Thoracic aorta (tissue), 2 donors: ENCODE data around the gene S100A16. TPM values are rescaled to one million over a fixed set of nuclear protein-coding genes. Genes with fewer than 3 reads are reported as not detected.

Experiments
- ATAC-seq: fragments of 150-250 bp; one replicate; pipeline ENCODE4 v1.8.0; 2017; ENCODE audit warnings: low read depth; ENCODE audit not compliant: insufficient number of reproducible peaks, low FRiP score
- DNase-seq: peaks from one replicate; pipeline ENCODE4 v3.0.0-alpha.2; 2020; ENCODE audit warnings: low spot score
- H3K27ac ChIP-seq, 2 donors: fragments of 200-600 bp; sonication (generic); 1 replicate in 1 of 2; 2 replicates in 1 of 2; pipeline ENCODE4 v1.5.1; 2016; ENCODE audit warnings: mild to moderate bottlenecking in 2 of 2, moderate library complexity in 2 of 2
- H3K27me3 ChIP-seq: fragments of 200-600 bp; sonication (generic); replicated peaks from 2 replicates; pipeline ENCODE4 v1.6.0; 2016; ENCODE audit warnings: mild to moderate bottlenecking; ENCODE audit not compliant: insufficient read depth
- H3K36me3 ChIP-seq: fragments of 200-600 bp; sonication (generic); one replicate; pipeline ENCODE4 v1.5.1; 2016
- H3K4me1 ChIP-seq, 2 donors: fragments of 200-600 bp; sonication (generic); 1 replicate in 1 of 2; 2 replicates in 1 of 2; pipeline versions ENCODE4 v1.5.1 to v1.6.0; 2016; ENCODE audit warnings: low read depth in 2 of 2, mild to moderate bottlenecking in 1 of 2; ENCODE audit not compliant: control insufficient read depth in 1 of 2
- H3K4me3 ChIP-seq: fragments of 200-600 bp; sonication (generic); 2 replicates; pipeline ENCODE4 v1.5.1; 2016; ENCODE audit warnings: mild to moderate bottlenecking
- H3K9me3 ChIP-seq: fragments of 200-600 bp; sonication (generic); 2 replicates; pipeline ENCODE4 v1.5.1; 2016
- CTCF ChIP-seq: fragments of 200-600 bp; sonication (generic); IDR thresholded peaks from one replicate; pipeline ENCODE4 v1.5.1; 2019; ENCODE audit warnings: antibody characterized with exemption
- total RNA-seq, 2 donors: library from RNA; depleted of rRNA; stranded (reverse); fragments of >200 nt; gene quantifications; one replicate each; pipeline versions ENCODE4 v1.1.0 to v1.2.3, GENCODE V29; 2016

The S100A16 gene
- total RNA-seq, 2 donors from 2014 or later = 81.1 to 82.3 TPM

GRCh38 chr1:153615406-153615805 lies 2.5 kb upstream of the S100A16 start:
- Histone ChIP-seq H3K27ac (no peak overlapping the region), H3K27me3 (no peaks in the 10 kb centered on the region), H3K36me3 (no peaks in the 10 kb centered on the region), H3K4me3 (no peak overlapping the region), H3K4me1 (peaks cover 4 to 18% of the 10 kb centered on the region in 2 donors), H3K9me3 (no peaks in the 10 kb centered on the region)
- ATAC-seq (no peak), DNase-seq (no peak)
- no peak for TF ChIP-seq CTCF

GRCh38 chr1:153614906-153615305 lies 2.0 kb upstream of the S100A16 start:
- no peaks in the 10 kb centered on the region for H3K9me3 ChIP-seq
- no peaks in the 10 kb centered on the region for H3K27me3 ChIP-seq
- no peaks in the 10 kb centered on the region for H3K36me3 ChIP-seq
- no peak overlapping the region for H3K27ac ChIP-seq
- H3K4me1 ChIP-seq = peaks cover 9 to 23% of the 10 kb centered on the region in 2 donors
- H3K4me3 ChIP-seq = no peak overlapping the region
- no peak for TF ChIP-seq CTCF
- no peak for ATAC-seq
- no peak for DNase-seq

GRCh38 chr1:153614189-153614900 lies 1.4 kb upstream of the S100A16 start:
- Histone ChIP-seq H3K4me1 (peaks cover 11 to 28% of the 10 kb centered on the region in 2 donors), H3K27me3 (no peaks in the 10 kb centered on the region), H3K36me3 (no peaks in the 10 kb centered on the region), H3K4me3 (no peak overlapping the region), H3K9me3 (no peaks in the 10 kb centered on the region), H3K27ac (no peak overlapping the region)
- TF ChIP-seq CTCF = no peak
- DNase-seq = no peak
- no peak for ATAC-seq

GRCh38 chr1:153613406-153613805 lies 469 bp upstream of the S100A16 start:
- Histone ChIP-seq H3K4me3 (peak overlapping the region; percentile 87), H3K36me3 (no peaks in the 10 kb centered on the region), H3K27me3 (no peaks in the 10 kb centered on the region), H3K9me3 (no peaks in the 10 kb centered on the region), H3K27ac (peak overlapping the region; percentile 81 to 96), H3K4me1 (peaks cover 15 to 38% of the 10 kb centered on the region in 2 donors)
- DNase-seq (no peak), ATAC-seq (no peak)
- no peak for TF ChIP-seq CTCF

- Histone ChIP-seq H3K27ac (peak overlapping the region; percentile 81 to 96), H3K36me3 (peaks cover 6% of the 10 kb centered on the region), H3K4me3 (peak overlapping the region; percentile 87), H3K9me3 (no peaks in the 10 kb centered on the region), H3K4me1 (peaks cover 20 to 49% of the 10 kb centered on the region in 2 donors), H3K27me3 (no peaks in the 10 kb centered on the region)
- no peak for TF ChIP-seq CTCF
- ATAC-seq (no peak), DNase-seq (no peak)
Measured at GRCh38 chr1:153612111-153612754, 704 bp downstream of the S100A16 start.
